Measurements from ENCODE around the gene SAMSN1.

- TF ChIP-seq CTCF (IDR thresholded peaks at IDR 0.05; ENCODE audit: control extremely low read depth in 1 of 3, insufficient read depth in 1 of 3, low read depth in 1 of 3, low read length in 3 of 3) (no peak), SRF (IDR thresholded peaks at IDR 0.05; ENCODE audit: low read depth, low read length) (no peak), POLR2AphosphoS5 (IDR thresholded peaks at IDR 0.05; ENCODE audit: low read depth, low read length) (no peak), POLR2A (IDR thresholded peaks at IDR 0.05; ENCODE audit: control extremely low read depth in 1 of 2, low read depth in 2 of 2, low read length in 2 of 2) (no peak), USF2 (IDR thresholded peaks at IDR 0.05; ENCODE audit: low read length) (no peak), ATF2 (IDR thresholded peaks at IDR 0.05; ENCODE audit: low read length) (no peak), SIN3A (conservative IDR thresholded peaks at IDR 0.05 in 1 of 2, IDR thresholded peaks at IDR 0.05 in 1 of 2; ENCODE audit: low read depth in 1 of 2, low read length in 2 of 2) (no peak), CHD2 (IDR thresholded peaks at IDR 0.05; ENCODE audit: low read length) (no peak), JUN (IDR thresholded peaks at IDR 0.05; ENCODE audit: low read depth, low read length) (no peak)
Measured at GRCh38 chr21:14587266-14587665, 41.2 kb upstream of the SAMSN1 start.

Data from H1 (cell line).